PC-9 (cell line): ENCODE results near the gene DUSP9.

Source experiments
- EZH2 ChIP-seq: fragments of 200-600 bp; sonication (generic); IDR thresholded peaks from 2 replicates; pipeline ENCODE4 v1.8.0; 2017; ENCODE audit warnings: antibody characterized with exemption, low read depth
- TF ChIP-seq, protein P1 (sequence below): fragments of 200-600 bp; sonication (generic); conservative IDR thresholded peaks from 2 replicates; pipeline ENCODE4 v1.6.1; 2017; ENCODE audit warnings: mixed run types, antibody characterized with exemption, mild to moderate bottlenecking, moderate library complexity

DNA sequence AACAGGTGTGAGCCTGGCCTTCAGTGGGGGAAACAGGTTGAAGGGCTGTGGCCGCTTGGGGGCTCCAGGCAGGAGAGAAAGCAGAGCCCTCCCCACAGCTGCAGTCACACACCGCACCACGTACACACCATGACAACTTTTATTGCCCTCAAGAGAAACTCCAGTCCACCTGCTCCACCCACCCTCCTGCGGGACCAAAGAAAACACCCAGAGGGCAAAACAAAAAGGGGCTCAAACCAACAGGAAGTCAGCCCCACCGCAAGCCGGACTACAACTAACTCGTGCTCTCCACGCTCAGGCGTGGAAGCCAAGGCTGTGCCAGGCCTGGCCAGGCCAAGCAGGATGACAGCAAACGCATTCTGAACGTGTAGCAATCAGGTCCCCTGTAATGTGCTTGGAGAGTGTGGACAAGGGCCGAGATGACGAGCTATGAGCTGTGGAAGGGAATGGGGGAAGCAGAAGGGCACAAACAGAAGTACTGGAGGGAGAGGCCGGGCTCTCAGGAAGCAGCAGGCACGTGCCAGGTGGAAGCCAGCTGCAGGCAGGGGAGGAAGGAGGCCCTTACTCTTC, 53.5 kb downstream of the DUSP9 start:
- TF ChIP-seq, protein P1, sequence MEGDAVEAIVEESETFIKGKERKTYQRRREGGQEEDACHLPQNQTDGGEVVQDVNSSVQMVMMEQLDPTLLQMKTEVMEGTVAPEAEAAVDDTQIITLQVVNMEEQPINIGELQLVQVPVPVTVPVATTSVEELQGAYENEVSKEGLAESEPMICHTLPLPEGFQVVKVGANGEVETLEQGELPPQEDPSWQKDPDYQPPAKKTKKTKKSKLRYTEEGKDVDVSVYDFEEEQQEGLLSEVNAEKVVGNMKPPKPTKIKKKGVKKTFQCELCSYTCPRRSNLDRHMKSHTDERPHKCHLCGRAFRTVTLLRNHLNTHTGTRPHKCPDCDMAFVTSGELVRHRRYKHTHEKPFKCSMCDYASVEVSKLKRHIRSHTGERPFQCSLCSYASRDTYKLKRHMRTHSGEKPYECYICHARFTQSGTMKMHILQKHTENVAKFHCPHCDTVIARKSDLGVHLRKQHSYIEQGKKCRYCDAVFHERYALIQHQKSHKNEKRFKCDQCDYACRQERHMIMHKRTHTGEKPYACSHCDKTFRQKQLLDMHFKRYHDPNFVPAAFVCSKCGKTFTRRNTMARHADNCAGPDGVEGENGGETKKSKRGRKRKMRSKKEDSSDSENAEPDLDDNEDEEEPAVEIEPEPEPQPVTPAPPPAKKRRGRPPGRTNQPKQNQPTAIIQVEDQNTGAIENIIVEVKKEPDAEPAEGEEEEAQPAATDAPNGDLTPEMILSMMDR = no peak
- no peak for TF ChIP-seq EZH2
